Measurements from ENCODE around the gene GRIFIN. TPM values are rescaled to one million over a fixed set of nuclear protein-coding genes. Genes with fewer than 3 reads are reported as not detected.
A peak's percentile ranks its signal among the peaks of the same experiment; 100 is the strongest.

GRIFIN gene
- total and polyA plus RNA-seq, 5 donors from 2014 or later = not detected

DNA sequence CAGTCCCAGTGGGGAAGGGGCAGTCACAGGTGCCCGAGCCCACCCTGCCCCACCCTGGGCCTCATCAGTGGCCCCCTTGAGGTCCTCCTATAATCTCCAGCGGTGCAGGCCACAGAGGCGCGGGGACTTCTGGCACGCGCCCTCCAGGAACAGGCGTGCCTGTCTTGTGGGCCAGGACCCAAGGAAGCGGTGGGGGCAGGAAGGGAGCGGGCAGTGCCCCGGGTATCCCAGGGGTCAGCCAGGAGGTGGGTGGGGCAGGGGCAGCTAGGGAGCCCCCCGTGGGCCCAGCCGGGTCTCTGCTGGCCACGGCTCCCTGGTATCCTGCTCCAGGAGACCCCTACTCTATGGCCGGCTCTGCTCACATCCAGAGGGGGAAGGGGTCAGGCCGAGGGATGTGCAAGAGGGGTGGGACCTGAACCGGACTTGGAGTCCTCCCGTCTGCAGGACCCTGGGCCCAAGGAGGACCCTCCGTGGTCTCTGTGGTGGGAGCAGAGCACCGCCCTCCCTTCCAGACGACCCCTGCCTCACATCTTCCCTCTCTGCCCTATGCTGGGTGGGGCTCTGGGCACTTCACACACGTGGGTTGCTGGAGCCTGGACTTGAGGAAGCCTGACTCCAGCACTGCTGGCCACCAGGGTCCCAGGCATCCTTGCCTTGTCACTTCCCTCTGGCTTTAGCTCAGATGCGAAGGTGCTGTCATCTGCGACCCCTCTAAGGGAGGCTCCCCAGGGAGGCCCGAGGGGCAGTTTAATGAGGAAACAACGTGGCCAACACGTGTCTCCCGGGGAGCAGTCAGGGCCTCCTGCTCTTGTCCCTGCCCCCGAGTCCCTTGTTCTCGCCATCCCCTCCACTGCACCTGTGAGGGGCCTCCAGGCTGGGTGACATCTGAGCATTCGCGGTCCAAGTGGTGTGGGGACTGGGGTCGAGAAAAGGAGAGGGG, 18.3 kb upstream of the GRIFIN start:
- Mint-ChIP-seq H3K36me3 (no peaks in the 10 kb centered on the region), H3K4me3 (no peak overlapping the region), H3K27me3 (peaks cover 20% of the 10 kb centered on the region), H3K4me1 (peaks cover 0 to 2% (median 0%) of the 10 kb centered on the region in 4 donors), H3K27ac (peak overlapping the region in 1 of 3 donors; percentile 26), H3K9me3 (peaks cover 0 to 2% (median 0%) of the 10 kb centered on the region in 7 donors)
- Histone ChIP-seq H3K4me1 (ENCODE audit: control insufficient read depth, insufficient read depth, low read length, poor library complexity, severe bottlenecking) (peaks cover 6% of the 10 kb centered on the region), H3K9me3 (ENCODE audit: control insufficient read depth in 2 of 2, low read length in 2 of 2) (no peaks in the 10 kb centered on the region), H3K36me3 (ENCODE audit: control insufficient read depth, insufficient read depth, low read length) (no peaks in the 10 kb centered on the region), H3K27ac (ENCODE audit: insufficient read depth, low read length, poor library complexity, severe bottlenecking) (no peak overlapping the region), H3K27me3 (ENCODE audit: control insufficient read depth, insufficient read depth, low read length) (no peaks in the 10 kb centered on the region), H3K4me3 (ENCODE audit: low read depth, low read length) (no peak overlapping the region)
- DNase-seq (no peak), ATAC-seq (ENCODE audit: low read depth in 2 of 2) (no peak)

DNA sequence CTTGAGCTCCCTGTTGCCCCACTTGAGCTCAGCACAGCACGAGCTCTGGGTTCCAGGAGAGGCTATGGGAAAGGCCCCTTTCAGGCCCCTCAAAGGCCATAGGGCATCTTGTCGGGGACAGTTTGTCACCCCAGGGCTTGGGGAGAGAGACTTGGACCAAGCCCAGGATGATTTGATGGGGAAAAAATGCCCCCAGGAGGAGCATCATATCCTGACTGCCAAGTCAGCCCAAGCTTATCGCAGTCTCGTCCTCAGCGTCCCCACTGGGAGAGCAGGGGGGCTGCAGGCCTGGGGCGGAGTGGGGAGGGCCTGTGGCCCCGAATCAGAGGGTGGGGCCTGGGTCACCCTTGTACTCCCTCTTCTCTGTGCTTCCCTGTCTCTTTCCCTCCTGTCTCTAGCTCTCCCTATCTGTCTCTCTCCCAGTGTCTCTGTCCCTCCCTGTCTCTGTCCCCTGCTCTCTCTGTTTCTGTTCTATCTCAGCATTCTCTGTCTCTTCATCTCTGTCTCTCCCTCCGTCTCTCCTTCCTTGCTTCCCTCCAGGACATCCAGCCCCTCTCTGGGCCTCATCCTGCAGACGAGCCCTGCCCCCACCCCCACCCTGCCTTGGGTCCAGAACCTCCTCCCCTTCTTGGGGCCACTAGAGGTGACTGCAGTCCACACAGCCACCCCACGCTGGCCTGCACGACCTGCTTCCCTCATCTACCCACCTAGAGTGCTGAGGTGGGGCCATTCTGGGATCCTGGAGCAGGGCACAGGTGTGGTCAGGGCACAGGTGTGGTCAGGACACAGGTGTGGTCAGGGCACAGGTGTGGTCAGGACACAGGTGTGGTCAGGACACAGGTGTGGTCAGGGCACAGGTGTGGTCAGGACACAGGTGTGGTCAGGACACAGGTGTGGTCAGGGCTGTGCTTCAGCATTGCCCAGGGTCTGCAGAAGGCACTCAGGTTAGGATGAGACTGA, 17.3 kb upstream of the GRIFIN start:
- no peaks in the 10 kb centered on the region for H3K9me3 ChIP-seq (ENCODE audit: control insufficient read depth in 2 of 2, low read length in 2 of 2)
- Mint-ChIP-seq H3K9me3 (peaks cover 0 to 4% (median 0%) of the 10 kb centered on the region in 7 donors), H3K36me3 (no peaks in the 10 kb centered on the region), H3K27ac (peak overlapping the region in 1 of 3 donors; percentile 59), H3K27me3 (peaks cover 26% of the 10 kb centered on the region), H3K4me3 (no peak overlapping the region), H3K4me1 (peaks cover 0 to 5% (median 2%) of the 10 kb centered on the region in 4 donors)
- H3K27me3 ChIP-seq (ENCODE audit: control insufficient read depth, insufficient read depth, low read length) = no peaks in the 10 kb centered on the region
- no peak overlapping the region for H3K4me3 ChIP-seq (ENCODE audit: low read depth, low read length)
- no peak overlapping the region for H3K27ac ChIP-seq (ENCODE audit: insufficient read depth, low read length, poor library complexity, severe bottlenecking)
- H3K4me1 ChIP-seq (ENCODE audit: control insufficient read depth, insufficient read depth, low read length, poor library complexity, severe bottlenecking) = peaks cover 6% of the 10 kb centered on the region
- DNase-seq (no peak), ATAC-seq (ENCODE audit: low read depth in 2 of 2) (no peak)
- no peaks in the 10 kb centered on the region for H3K36me3 ChIP-seq (ENCODE audit: control insufficient read depth, insufficient read depth, low read length)

DNA sequence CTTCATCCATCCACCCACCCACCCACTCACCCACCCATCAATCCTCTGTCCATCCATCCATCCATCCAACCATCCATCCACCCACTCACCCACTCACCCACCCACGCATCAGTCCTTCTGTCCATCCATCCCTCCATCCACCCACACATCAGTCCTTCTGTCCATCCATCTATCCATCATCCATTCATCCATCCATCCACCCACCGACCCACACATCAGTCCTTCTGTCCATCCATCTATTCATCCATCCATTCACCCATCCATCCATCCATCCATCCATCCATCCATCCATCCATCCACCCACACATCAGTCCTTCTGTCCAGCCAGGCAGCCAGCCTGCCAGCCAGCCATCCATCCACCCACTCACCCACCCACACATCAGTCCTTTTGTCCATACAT, 15.8 kb upstream of the GRIFIN start:
- no peaks in the 10 kb centered on the region for H3K4me1 ChIP-seq (ENCODE audit: control insufficient read depth, insufficient read depth, low read length, poor library complexity, severe bottlenecking)
- H3K27ac ChIP-seq (ENCODE audit: insufficient read depth, low read length, poor library complexity, severe bottlenecking) = no peak overlapping the region
- DNase-seq (no peak), ATAC-seq (ENCODE audit: low read depth in 2 of 2) (no peak)
- H3K27me3 ChIP-seq (ENCODE audit: control insufficient read depth, insufficient read depth, low read length) = no peaks in the 10 kb centered on the region
- no peaks in the 10 kb centered on the region for H3K36me3 ChIP-seq (ENCODE audit: control insufficient read depth, insufficient read depth, low read length)
- Mint-ChIP-seq H3K9me3 (peaks cover 0 to 5% (median 0%) of the 10 kb centered on the region in 7 donors), H3K27ac (peak overlapping the region in 1 of 3 donors; percentile 52), H3K36me3 (no peaks in the 10 kb centered on the region), H3K4me3 (no peak overlapping the region), H3K27me3 (peaks cover 20% of the 10 kb centered on the region), H3K4me1 (peaks cover 0 to 5% (median 2%) of the 10 kb centered on the region in 4 donors)
- H3K4me3 ChIP-seq (ENCODE audit: low read depth, low read length) = no peak overlapping the region
- H3K9me3 ChIP-seq (ENCODE audit: control insufficient read depth in 2 of 2, low read length in 2 of 2) = no peaks in the 10 kb centered on the region

DNA sequence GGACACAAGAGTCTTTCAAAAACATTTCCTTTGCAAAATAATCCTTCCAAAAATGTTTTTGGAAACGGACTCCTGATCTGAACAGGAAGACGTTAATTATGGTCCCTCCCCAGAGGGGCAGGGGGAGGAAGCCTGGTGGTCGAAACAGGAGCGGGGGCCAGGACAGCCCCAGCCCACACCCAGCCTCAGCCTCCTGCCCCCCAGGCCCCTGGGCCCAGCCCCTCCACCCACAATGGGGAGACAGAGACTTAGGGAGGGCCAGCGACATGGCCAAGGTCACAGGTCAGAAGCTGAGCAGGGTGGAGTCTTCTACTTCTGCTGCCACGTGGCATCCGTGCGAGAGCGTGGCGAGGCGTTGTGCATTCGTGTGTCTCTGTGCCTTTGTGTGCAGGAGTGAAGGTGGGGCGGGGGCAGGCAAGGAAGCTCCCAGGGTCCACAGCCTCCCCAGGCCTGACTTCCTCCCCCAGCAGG, 14.0 kb upstream of the GRIFIN start:
- H3K4me1 Mint-ChIP-seq = peaks cover 0 to 3% (median 2%) of the 10 kb centered on the region in 4 donors
- H3K4me3 ChIP-seq (ENCODE audit: low read depth, low read length) = no peak overlapping the region
- H3K4me1 ChIP-seq (ENCODE audit: control insufficient read depth, insufficient read depth, low read length, poor library complexity, severe bottlenecking) = no peaks in the 10 kb centered on the region
- peaks cover 17% of the 10 kb centered on the region for H3K27me3 Mint-ChIP-seq
- ATAC-seq (ENCODE audit: low read depth in 2 of 2) = no peak
- H3K27ac Mint-ChIP-seq = no peak overlapping the region
- DNase-seq = no peak
- H3K4me3 Mint-ChIP-seq = no peak overlapping the region
- H3K36me3 ChIP-seq (ENCODE audit: control insufficient read depth, insufficient read depth, low read length) = no peaks in the 10 kb centered on the region
- H3K9me3 ChIP-seq (ENCODE audit: control insufficient read depth in 2 of 2, low read length in 2 of 2) = no peaks in the 10 kb centered on the region
- no peak overlapping the region for H3K27ac ChIP-seq (ENCODE audit: insufficient read depth, low read length, poor library complexity, severe bottlenecking)
- no peaks in the 10 kb centered on the region for H3K27me3 ChIP-seq (ENCODE audit: control insufficient read depth, insufficient read depth, low read length)
- peaks cover 0 to 6% (median 0%) of the 10 kb centered on the region in 7 donors for H3K9me3 Mint-ChIP-seq
- H3K36me3 Mint-ChIP-seq = no peaks in the 10 kb centered on the region

DNA sequence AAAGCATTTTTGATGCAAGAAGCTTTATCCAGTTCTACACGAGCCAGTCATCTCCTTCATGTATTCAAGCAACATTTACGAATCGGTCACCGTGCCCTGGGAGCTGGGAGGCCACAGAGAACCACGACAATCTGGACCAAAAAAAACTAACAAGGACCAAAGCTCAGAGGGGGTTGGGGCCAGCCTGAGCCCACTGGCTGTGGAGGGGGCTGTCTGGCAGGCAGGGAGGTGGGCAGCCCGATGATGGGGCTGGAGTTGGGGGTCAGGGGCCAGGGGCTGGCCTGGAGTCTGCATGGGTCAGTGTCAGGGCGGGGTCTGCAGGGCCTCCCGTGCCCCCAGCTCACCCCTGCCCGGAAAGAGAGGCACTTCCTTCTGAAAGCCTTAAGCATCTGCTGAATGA, 12.5 kb upstream of the GRIFIN start:
- Histone ChIP-seq H3K9me3 (ENCODE audit: control insufficient read depth in 2 of 2, low read length in 2 of 2) (no peaks in the 10 kb centered on the region), H3K27ac (ENCODE audit: insufficient read depth, low read length, poor library complexity, severe bottlenecking) (no peak overlapping the region), H3K4me1 (ENCODE audit: control insufficient read depth, insufficient read depth, low read length, poor library complexity, severe bottlenecking) (no peaks in the 10 kb centered on the region), H3K36me3 (ENCODE audit: control insufficient read depth, insufficient read depth, low read length) (no peaks in the 10 kb centered on the region), H3K27me3 (ENCODE audit: control insufficient read depth, insufficient read depth, low read length) (no peaks in the 10 kb centered on the region), H3K4me3 (ENCODE audit: low read depth, low read length) (no peak overlapping the region)
- Mint-ChIP-seq H3K9me3 (peaks cover 0 to 8% (median 0%) of the 10 kb centered on the region in 7 donors), H3K4me3 (no peak overlapping the region), H3K4me1 (peaks cover 0 to 3% (median 2%) of the 10 kb centered on the region in 4 donors), H3K27ac (peak overlapping the region in 2 of 3 donors; percentile 76 to 78), H3K27me3 (peaks cover 17% of the 10 kb centered on the region), H3K36me3 (no peaks in the 10 kb centered on the region)
- ATAC-seq (ENCODE audit: low read depth in 2 of 2) (no peak), DNase-seq (no peak)

DNA sequence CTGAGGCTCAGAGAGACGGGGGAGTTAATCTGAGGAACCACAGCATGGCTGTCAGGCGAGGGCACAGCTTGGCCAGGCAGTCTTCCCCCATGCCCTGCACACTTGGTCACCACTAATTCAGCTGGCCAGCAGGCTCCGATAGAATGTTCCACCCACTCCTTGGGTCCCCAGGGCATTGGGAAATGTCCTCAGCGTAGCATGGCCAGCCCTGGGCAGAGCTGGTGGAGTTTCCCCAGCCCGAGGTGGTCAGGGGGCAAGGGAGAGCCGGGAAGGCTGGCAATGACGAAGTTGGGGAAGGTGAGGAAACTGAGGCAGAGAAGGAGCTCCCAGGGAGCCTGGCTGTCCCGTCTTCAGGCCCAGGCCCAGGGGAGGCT, 12.1 kb upstream of the GRIFIN start:
- H3K4me3 ChIP-seq (ENCODE audit: low read depth, low read length) = no peak overlapping the region
- Mint-ChIP-seq H3K9me3 (peaks cover 0 to 8% (median 0%) of the 10 kb centered on the region in 7 donors), H3K27ac (no peak overlapping the region), H3K36me3 (no peaks in the 10 kb centered on the region), H3K4me3 (no peak overlapping the region), H3K4me1 (peaks cover 0 to 3% (median 2%) of the 10 kb centered on the region in 4 donors), H3K27me3 (peaks cover 17% of the 10 kb centered on the region)
- H3K9me3 ChIP-seq (ENCODE audit: control insufficient read depth in 2 of 2, low read length in 2 of 2) = no peaks in the 10 kb centered on the region
- DNase-seq (no peak), ATAC-seq (ENCODE audit: low read depth in 2 of 2) (no peak)
- no peaks in the 10 kb centered on the region for H3K4me1 ChIP-seq (ENCODE audit: control insufficient read depth, insufficient read depth, low read length, poor library complexity, severe bottlenecking)
- no peaks in the 10 kb centered on the region for H3K27me3 ChIP-seq (ENCODE audit: control insufficient read depth, insufficient read depth, low read length)
- H3K36me3 ChIP-seq (ENCODE audit: control insufficient read depth, insufficient read depth, low read length) = no peaks in the 10 kb centered on the region
- H3K27ac ChIP-seq (ENCODE audit: insufficient read depth, low read length, poor library complexity, severe bottlenecking) = no peak overlapping the region

DNA sequence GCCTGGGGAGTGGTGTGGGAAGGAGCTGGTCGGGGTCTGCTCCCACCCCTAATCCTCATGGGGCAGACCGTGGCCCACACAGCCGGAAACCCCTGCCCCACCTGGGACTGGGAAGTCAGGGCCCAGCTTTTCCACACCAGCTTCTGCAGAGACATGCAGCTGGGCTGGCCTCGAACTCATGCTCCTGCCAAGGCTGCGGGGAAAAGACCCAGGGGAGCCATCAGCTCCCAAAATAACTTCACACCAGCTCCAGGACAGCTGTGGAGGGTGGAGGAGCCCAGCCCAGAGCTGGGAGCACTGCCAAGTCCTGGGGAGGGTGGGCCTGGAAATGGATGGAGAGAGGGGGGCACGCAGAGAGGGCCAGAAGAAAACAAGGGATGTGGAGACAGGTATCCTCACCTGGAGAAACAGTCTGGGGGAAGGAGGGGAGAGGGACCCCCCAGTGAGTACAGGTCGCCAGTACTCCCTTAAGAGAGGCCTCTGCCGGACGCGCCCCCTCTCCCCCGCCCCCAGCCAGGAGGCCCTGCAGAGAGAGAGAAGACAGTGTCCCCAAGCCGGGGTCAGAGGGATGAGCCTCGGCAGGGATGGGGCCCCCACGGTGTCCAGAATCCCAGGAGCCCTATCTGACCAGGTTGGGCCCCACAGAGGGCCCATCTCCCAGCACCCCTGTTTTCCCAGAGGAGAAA, 11.5 kb upstream of the GRIFIN start:
- Mint-ChIP-seq H3K36me3 (peaks cover 3% of the 10 kb centered on the region), H3K4me1 (peaks cover 0 to 3% (median 2%) of the 10 kb centered on the region in 4 donors), H3K9me3 (peaks cover 0 to 8% (median 0%) of the 10 kb centered on the region in 7 donors), H3K27me3 (peaks cover 17% of the 10 kb centered on the region), H3K27ac (no peak overlapping the region), H3K4me3 (no peak overlapping the region)
- Histone ChIP-seq H3K27me3 (ENCODE audit: control insufficient read depth, insufficient read depth, low read length) (no peaks in the 10 kb centered on the region), H3K36me3 (ENCODE audit: control insufficient read depth, insufficient read depth, low read length) (no peaks in the 10 kb centered on the region), H3K4me1 (ENCODE audit: control insufficient read depth, insufficient read depth, low read length, poor library complexity, severe bottlenecking) (no peaks in the 10 kb centered on the region), H3K27ac (ENCODE audit: insufficient read depth, low read length, poor library complexity, severe bottlenecking) (no peak overlapping the region), H3K9me3 (ENCODE audit: control insufficient read depth in 2 of 2, low read length in 2 of 2) (peaks cover 0 to 5% of the 10 kb centered on the region in 2 experiments), H3K4me3 (ENCODE audit: low read depth, low read length) (no peak overlapping the region)
- ATAC-seq (ENCODE audit: low read depth in 2 of 2) (no peak), DNase-seq (no peak)
